GM12864 (cell line): ENCODE measurements around the gene TBC1D4.

ENCODE experiments used
- DNase-seq: peaks from one replicate; pipeline ENCODE4 v3.0.0-alpha.2; 2011; ENCODE audit warnings: low read depth
- H3K4me3 ChIP-seq: 2 replicates; pipeline ENCODE4 v1.5.1; 2011; ENCODE audit warnings: mild to moderate bottlenecking, low read depth, low read length, control low read depth
- CTCF ChIP-seq: IDR thresholded peaks from 2 replicates; pipeline ENCODE4 v1.5.1; 2011; ENCODE audit warnings: low read depth, mild to moderate bottlenecking, moderate library complexity, low read length, control low read depth, inconsistent platforms; ENCODE audit errors: missing control alignments

The TBC1D4 gene

GRCh38 chr13:75326173-75327134 lies 155.5 kb downstream of the TBC1D4 start:
- H3K4me3 ChIP-seq: peak overlapping the region; percentile 53
- TF ChIP-seq CTCF: no peak
- peak; percentile 49 for DNase-seq

GRCh38 chr13:75325711-75326110 lies 156.3 kb downstream of the TBC1D4 start:
- no peak for DNase-seq
- TF ChIP-seq CTCF: no peak
- H3K4me3 ChIP-seq: peak overlapping the region; percentile 53

DNA sequence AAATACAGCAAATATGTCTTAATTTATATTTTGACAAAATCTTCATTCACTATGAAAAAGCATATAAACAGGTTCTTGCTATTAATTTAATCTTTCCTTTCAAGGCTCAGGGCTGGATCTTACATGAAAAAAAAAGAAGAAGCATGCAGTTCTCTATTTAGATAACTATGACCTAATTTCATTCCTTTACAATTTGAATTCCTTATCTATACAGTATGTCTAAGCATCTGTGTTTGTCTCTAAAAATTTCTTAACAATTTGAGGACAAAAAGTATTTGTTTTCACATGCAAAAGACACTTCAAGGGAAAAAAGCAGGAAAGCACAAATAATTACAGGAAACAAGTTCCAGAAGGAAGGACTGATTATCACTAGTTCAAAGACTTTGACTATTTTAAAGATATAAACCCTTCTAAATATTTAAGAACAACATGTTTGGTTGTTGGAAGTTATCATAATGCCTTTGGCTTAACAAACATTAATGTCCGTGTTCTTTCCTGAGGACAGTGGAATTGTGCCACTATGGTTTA lies 157.5 kb downstream of the TBC1D4 start:
- DNase-seq: no peak
- TF ChIP-seq CTCF: no peak
- H3K4me3 ChIP-seq: no peak overlapping the region; the same call in 1 of the 2 replicates

DNA sequence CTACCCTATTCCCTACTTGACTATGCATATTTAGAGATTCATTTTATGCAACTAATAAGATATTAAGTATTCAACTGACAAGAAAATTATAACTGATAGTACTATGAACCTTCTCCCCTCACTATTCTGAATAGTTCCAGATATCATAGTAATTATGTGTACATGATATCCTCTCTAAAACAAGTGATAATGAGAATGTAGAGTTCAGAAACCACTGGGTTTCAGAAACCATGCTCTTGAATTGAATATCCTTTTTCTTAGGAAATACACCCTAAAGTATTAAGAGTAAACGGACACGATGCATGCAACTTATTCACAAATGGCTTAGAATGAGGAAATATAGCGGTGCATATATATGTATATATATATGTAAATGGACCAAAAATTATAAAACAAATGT lies 160.9 kb downstream of the TBC1D4 start:
- DNase-seq: no peak
- no peak overlapping the region for H3K4me3 ChIP-seq
- TF ChIP-seq CTCF: no peak

DNA sequence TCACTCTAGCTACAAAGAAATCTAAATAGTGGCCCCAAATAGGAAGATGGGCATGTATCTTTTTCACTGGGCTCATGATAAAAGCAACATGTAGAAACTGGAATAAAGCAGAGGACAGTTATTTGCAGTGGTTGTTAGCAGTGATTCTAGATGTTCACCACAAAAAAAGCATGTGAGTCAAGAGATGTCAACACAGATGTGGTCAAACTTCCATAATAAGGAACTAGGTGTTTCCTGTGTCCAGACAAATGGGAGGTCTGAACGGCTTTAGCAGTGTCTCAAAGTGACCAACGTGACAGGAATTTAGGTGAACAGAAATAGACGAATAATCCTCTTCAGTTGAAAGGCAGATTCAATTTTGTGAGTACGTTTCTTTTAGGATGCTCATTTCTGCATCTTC lies 162.7 kb downstream of the TBC1D4 start:
- DNase-seq: no peak
- no peak overlapping the region for H3K4me3 ChIP-seq
- no peak for TF ChIP-seq CTCF

DNA sequence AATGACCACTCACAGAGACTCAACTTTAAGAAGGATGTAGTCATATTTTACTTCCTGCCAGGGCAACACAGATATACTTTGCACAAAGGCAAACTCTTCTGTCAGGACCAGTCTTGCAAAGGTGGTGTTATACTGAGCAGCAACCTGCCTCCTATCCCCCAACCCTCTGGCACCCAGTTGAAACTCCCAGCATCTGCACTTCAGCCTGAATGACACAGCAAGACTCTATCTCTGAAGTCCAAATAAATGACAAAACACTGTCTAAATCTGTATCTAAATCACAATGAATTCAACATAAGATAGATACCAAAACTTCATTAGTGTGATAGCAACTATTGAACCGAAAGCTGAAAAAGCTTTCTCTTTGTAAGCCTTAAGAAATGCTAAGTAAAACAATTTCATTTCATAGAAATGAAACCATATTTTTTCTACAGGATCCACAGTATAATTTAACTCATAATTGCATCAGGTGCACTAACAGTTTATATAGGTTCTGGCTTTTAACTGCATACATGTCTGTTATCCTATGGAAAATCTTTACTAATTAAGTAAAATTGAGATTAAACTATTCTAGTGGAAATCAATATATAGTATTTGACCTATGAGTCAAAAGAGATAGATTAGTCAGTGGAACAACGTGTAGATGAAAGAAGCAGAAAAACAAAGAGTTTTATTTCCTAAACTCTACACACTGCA lies 163.7 kb downstream of the TBC1D4 start:
- H3K4me3 ChIP-seq: no peak overlapping the region
- DNase-seq: no peak

More for the DNA sequence above, 163.7 kb downstream of the TBC1D4 start:
- no peak for TF ChIP-seq CTCF
